Liver (tissue), 3 donors: Measurements from ENCODE around the gene AGTRAP.

ENCODE experiments used
- EGR1 ChIP-seq, 2 donors: IDR thresholded peaks; 2 replicates each; pipeline ENCODE4 v1.6.1; 2016 to 2018; ENCODE audit warnings: antibody characterized with exemption in 2 of 2, low read depth in 2 of 2
- GABPA ChIP-seq, 2 donors: IDR thresholded peaks in 1 of 2; conservative IDR thresholded peaks in 1 of 2; 2 replicates each; pipeline ENCODE4 v1.6.1; 2016; ENCODE audit warnings: antibody characterized with exemption in 2 of 2, mild to moderate bottlenecking in 1 of 2, moderate library complexity in 1 of 2
- HNF4G ChIP-seq: IDR thresholded peaks from 2 replicates; pipeline ENCODE4 v1.6.1; 2016; ENCODE audit warnings: antibody characterized with exemption
- JUND ChIP-seq, 2 donors: IDR thresholded peaks; 2 replicates each; pipeline ENCODE4 v1.6.1; 2016; ENCODE audit warnings: antibody characterized with exemption in 2 of 2
- RAD21 ChIP-seq, 2 donors: IDR thresholded peaks; 2 replicates each; pipeline ENCODE4 v1.6.1; 2016; ENCODE audit warnings: antibody characterized with exemption in 2 of 2, mild to moderate bottlenecking in 2 of 2
- RXRA ChIP-seq, 2 donors: IDR thresholded peaks; 2 replicates each; pipeline ENCODE4 v1.6.1; 2017 to 2018; ENCODE audit warnings: antibody characterized with exemption in 2 of 2, mild to moderate bottlenecking in 1 of 2
- SP1 ChIP-seq: IDR thresholded peaks from 2 replicates; pipeline ENCODE4 v1.6.1; 2018; ENCODE audit warnings: antibody characterized with exemption, mild to moderate bottlenecking
- TAF1 ChIP-seq: conservative IDR thresholded peaks from 2 replicates; pipeline ENCODE4 v1.6.1; 2016; ENCODE audit warnings: antibody characterized with exemption, mild to moderate bottlenecking
- YY1 ChIP-seq: IDR thresholded peaks from 2 replicates; pipeline ENCODE4 v1.6.1; 2016; ENCODE audit warnings: antibody characterized with exemption, mild to moderate bottlenecking
- TF ChIP-seq, protein P1 (sequence below): fragments of 150-350 bp; IDR thresholded peaks from 2 replicates; pipeline ENCODE4 v1.5.1; 2017; ENCODE audit warnings: improper control_type of control experiment, low read depth, low read length; ENCODE audit not compliant: missing input control
- TF ChIP-seq, protein P2 (sequence below): IDR thresholded peaks from 2 replicates; pipeline ENCODE4 v1.6.1; 2016; ENCODE audit warnings: antibody characterized with exemption
- TF ChIP-seq, protein P3 (sequence below): IDR thresholded peaks from 2 replicates; pipeline ENCODE4 v1.6.1; 2016; ENCODE audit warnings: antibody characterized with exemption
- TF ChIP-seq, protein P4 (sequence below): IDR thresholded peaks from 2 replicates; pipeline ENCODE4 v1.6.1; 2016; ENCODE audit warnings: antibody characterized with exemption
- TF ChIP-seq, protein P5 (sequence below): IDR thresholded peaks from 2 replicates; pipeline ENCODE4 v1.6.1; 2016; ENCODE audit warnings: antibody characterized with exemption, mild to moderate bottlenecking
- donor health status: healthy.
- donor health status: healthy.

DNA sequence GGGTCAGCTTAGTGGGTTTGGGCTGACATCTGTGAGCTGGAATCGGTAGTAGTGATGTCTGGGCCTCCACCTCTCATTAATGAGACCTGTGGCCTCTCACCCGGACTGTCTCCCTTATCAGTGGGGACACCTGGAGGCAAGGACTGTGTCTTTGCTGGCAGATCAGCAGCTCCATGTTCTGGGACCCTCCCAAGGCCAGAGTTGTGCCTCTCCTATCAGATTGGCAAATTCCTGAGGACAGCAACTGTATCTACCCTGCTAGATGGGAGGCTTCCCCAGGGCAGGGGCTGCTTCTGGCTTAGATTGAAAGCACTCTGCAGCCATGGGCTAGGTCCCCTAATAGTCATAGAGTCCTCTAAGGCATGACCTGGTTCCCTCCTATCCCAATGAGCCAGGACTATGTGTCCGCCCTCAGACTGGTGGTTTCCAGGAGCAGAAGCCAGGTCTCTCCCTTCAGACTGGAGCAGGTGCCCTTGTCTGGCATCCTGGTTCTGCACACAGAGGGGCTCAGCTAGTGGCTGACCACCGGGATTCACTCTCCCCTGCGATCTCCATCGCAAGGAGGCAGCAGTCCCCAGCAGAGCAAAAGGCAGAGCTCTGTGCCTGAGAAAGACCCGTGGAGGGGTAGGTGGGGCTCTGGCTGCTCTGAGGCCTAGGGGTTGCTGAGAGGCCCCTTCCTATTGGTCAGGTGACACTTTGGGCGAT lies 38.6 kb upstream of the AGTRAP start:
- TF ChIP-seq, protein P1, sequence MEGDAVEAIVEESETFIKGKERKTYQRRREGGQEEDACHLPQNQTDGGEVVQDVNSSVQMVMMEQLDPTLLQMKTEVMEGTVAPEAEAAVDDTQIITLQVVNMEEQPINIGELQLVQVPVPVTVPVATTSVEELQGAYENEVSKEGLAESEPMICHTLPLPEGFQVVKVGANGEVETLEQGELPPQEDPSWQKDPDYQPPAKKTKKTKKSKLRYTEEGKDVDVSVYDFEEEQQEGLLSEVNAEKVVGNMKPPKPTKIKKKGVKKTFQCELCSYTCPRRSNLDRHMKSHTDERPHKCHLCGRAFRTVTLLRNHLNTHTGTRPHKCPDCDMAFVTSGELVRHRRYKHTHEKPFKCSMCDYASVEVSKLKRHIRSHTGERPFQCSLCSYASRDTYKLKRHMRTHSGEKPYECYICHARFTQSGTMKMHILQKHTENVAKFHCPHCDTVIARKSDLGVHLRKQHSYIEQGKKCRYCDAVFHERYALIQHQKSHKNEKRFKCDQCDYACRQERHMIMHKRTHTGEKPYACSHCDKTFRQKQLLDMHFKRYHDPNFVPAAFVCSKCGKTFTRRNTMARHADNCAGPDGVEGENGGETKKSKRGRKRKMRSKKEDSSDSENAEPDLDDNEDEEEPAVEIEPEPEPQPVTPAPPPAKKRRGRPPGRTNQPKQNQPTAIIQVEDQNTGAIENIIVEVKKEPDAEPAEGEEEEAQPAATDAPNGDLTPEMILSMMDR = no peak
- no peak for TF ChIP-seq RAD21 (IDR thresholded peaks at IDR 0.05)
- TF ChIP-seq YY1 = no peak
- TF ChIP-seq RXRA (IDR thresholded peaks at IDR 0.05) = no peak
- TF ChIP-seq, protein P2, sequence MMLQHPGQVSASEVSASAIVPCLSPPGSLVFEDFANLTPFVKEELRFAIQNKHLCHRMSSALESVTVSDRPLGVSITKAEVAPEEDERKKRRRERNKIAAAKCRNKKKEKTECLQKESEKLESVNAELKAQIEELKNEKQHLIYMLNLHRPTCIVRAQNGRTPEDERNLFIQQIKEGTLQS = no peak
- TF ChIP-seq GABPA (IDR thresholded peaks at IDR 0.05 in 1 of 2, conservative IDR thresholded peaks at IDR 0.05 in 1 of 2) = no peak
- TF ChIP-seq TAF1 = no peak
- TF ChIP-seq, protein P3, sequence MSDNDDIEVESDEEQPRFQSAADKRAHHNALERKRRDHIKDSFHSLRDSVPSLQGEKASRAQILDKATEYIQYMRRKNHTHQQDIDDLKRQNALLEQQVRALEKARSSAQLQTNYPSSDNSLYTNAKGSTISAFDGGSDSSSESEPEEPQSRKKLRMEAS = no peak
- TF ChIP-seq, protein P4, sequence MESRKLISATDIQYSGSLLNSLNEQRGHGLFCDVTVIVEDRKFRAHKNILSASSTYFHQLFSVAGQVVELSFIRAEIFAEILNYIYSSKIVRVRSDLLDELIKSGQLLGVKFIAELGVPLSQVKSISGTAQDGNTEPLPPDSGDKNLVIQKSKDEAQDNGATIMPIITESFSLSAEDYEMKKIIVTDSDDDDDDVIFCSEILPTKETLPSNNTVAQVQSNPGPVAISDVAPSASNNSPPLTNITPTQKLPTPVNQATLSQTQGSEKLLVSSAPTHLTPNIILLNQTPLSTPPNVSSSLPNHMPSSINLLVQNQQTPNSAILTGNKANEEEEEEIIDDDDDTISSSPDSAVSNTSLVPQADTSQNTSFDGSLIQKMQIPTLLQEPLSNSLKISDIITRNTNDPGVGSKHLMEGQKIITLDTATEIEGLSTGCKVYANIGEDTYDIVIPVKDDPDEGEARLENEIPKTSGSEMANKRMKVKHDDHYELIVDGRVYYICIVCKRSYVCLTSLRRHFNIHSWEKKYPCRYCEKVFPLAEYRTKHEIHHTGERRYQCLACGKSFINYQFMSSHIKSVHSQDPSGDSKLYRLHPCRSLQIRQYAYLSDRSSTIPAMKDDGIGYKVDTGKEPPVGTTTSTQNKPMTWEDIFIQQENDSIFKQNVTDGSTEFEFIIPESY = no peak
- TF ChIP-seq, protein P5, sequence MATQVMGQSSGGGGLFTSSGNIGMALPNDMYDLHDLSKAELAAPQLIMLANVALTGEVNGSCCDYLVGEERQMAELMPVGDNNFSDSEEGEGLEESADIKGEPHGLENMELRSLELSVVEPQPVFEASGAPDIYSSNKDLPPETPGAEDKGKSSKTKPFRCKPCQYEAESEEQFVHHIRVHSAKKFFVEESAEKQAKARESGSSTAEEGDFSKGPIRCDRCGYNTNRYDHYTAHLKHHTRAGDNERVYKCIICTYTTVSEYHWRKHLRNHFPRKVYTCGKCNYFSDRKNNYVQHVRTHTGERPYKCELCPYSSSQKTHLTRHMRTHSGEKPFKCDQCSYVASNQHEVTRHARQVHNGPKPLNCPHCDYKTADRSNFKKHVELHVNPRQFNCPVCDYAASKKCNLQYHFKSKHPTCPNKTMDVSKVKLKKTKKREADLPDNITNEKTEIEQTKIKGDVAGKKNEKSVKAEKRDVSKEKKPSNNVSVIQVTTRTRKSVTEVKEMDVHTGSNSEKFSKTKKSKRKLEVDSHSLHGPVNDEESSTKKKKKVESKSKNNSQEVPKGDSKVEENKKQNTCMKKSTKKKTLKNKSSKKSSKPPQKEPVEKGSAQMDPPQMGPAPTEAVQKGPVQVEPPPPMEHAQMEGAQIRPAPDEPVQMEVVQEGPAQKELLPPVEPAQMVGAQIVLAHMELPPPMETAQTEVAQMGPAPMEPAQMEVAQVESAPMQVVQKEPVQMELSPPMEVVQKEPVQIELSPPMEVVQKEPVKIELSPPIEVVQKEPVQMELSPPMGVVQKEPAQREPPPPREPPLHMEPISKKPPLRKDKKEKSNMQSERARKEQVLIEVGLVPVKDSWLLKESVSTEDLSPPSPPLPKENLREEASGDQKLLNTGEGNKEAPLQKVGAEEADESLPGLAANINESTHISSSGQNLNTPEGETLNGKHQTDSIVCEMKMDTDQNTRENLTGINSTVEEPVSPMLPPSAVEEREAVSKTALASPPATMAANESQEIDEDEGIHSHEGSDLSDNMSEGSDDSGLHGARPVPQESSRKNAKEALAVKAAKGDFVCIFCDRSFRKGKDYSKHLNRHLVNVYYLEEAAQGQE = no peak
- TF ChIP-seq JUND (IDR thresholded peaks at IDR 0.05) = no peak
- TF ChIP-seq SP1 = no peak
- no peak for TF ChIP-seq HNF4G
- no peak for TF ChIP-seq EGR1 (IDR thresholded peaks at IDR 0.05; ENCODE audit: low read depth in 2 of 2)
